Astrocyte (in vitro differentiated cells and primary cell): ENCODE data around the gene C6orf15.

Experiments used
- CTCF ChIP-seq: IDR thresholded peaks from 2 replicates; pipeline ENCODE4 v1.5.1; 2011; ENCODE audit warnings: low read depth, mild to moderate bottlenecking, inconsistent platforms, low read length, moderate library complexity; ENCODE audit not compliant: insufficient read depth
- EZH2 ChIP-seq: IDR thresholded peaks from 2 replicates; pipeline ENCODE4 v1.6.1; 2012; ENCODE audit warnings: mild to moderate bottlenecking, low read length, inconsistent platforms; ENCODE audit not compliant: insufficient read depth

DNA sequence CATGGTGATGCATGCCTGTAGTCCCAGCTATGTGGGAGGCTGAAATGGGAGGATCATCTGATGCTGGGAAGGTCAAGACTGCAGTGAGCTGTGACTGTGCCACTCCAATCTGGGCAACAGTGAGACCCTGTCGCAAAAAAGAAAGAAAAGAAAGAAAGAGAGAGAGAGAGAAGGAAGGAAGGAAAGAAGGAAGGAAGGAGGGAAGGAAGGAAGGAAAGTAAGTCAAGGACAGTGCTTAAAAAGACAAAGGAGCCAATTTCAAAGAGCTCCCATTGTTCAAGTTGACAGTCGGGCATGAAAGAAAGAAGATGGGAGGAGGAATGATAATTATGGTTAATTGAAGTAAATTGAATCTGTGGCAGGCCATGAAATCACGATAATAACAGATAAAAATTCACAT is 16.2 kb downstream of the C6orf15 start:
- TF ChIP-seq CTCF (no peak), EZH2 (no peak)
